Measurements from ENCODE around the gene KIAA1328. TPM values are rescaled to one million over a fixed set of nuclear protein-coding genes. Genes with fewer than 3 reads are reported as not detected.
A peak's percentile ranks its signal among the peaks of the same experiment; 100 is the strongest.

Gene KIAA1328
- total RNA-seq, 1 donor = 6.0 TPM

- TF ChIP-seq CTCF (IDR thresholded peaks at IDR 0.05; ENCODE audit: insufficient read depth, low read depth, low read length) = no peak
- no peak overlapping the region for H3K4me3 ChIP-seq (ENCODE audit: low read depth, low read length)
- DNase-seq (ENCODE audit: low read depth) = no peak
Measured at GRCh38 chr18:37266290-37266689, 437.4 kb downstream of the KIAA1328 start.

GRCh38 chr18:37270038-37270665, 441.2 kb downstream of the KIAA1328 start:
- H3K4me3 ChIP-seq (ENCODE audit: low read depth, low read length) = no peak overlapping the region
- DNase-seq (ENCODE audit: low read depth) = peak; percentile 52
- no peak for TF ChIP-seq CTCF (IDR thresholded peaks at IDR 0.05; ENCODE audit: insufficient read depth, low read depth, low read length)

- TF ChIP-seq CTCF (IDR thresholded peaks at IDR 0.05; ENCODE audit: insufficient read depth, low read depth, low read length) = no peak
- no peak overlapping the region for H3K4me3 ChIP-seq (ENCODE audit: low read depth, low read length)
- DNase-seq (ENCODE audit: low read depth) = no peak
Measured at GRCh38 chr18:37270666-37271052, 441.7 kb downstream of the KIAA1328 start.

GRCh38 chr18:37272226-37272625, 443.3 kb downstream of the KIAA1328 start:
- TF ChIP-seq CTCF (IDR thresholded peaks at IDR 0.05; ENCODE audit: insufficient read depth, low read depth, low read length) = no peak
- DNase-seq (ENCODE audit: low read depth) = no peak
- H3K4me3 ChIP-seq (ENCODE audit: low read depth, low read length) = no peak overlapping the region

DNA sequence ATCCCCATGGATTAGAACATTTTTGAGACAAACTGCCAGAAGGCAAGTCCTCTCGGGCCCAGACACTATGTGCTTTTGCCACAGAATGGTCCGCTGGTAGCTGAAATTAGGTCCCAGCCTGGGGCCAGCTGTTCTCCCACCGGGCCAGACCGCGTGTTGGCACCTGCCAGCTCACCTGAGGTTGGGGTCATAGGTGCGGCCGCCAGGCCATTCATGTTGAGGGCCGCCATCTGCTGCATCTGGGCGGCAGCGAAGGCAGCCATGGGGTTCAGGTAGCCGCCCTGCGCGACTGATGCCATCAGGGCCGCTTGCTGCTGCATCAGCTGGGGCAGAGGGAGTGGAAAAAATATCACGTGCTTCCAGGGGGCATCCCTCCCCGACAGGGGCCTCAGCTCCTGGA, 443.9 kb downstream of the KIAA1328 start:
- TF ChIP-seq CTCF (IDR thresholded peaks at IDR 0.05; ENCODE audit: insufficient read depth, low read depth, low read length) = no peak
- no peak for DNase-seq (ENCODE audit: low read depth)
- H3K4me3 ChIP-seq (ENCODE audit: low read depth, low read length) = no peak overlapping the region

- no peak overlapping the region for H3K4me3 ChIP-seq (ENCODE audit: low read depth, low read length)
- DNase-seq (ENCODE audit: low read depth) = no peak
- TF ChIP-seq CTCF (IDR thresholded peaks at IDR 0.05; ENCODE audit: insufficient read depth, low read depth, low read length) = no peak
Measured at GRCh38 chr18:37274309-37275236, 445.6 kb downstream of the KIAA1328 start.
